Astrocyte of the cerebellum (primary cell): ENCODE data around the gene GZF1.
A peak's percentile ranks its signal among the peaks of the same experiment; 100 is the strongest.

ENCODE experiments used
- DNase-seq: peaks from one replicate; pipeline ENCODE4 v3.0.0-alpha.2; 2011; ENCODE audit warnings: low read depth
- H3K4me3 ChIP-seq: 2 replicates; pipeline ENCODE4 v1.5.1; 2011; ENCODE audit warnings: mild to moderate bottlenecking, low read depth, low read length, moderate library complexity
- in situ Hi-C: cut with HindIII; loops from 2 replicates; pipeline ENCODE4 v1.10.0; 2017; ENCODE audit warnings: low sequenced_read_pairs
- TF ChIP-seq, protein P1 (sequence below): IDR thresholded peaks from 2 replicates; pipeline ENCODE4 v1.5.1; 2012; ENCODE audit warnings: low read length, low read depth, moderate library complexity, mild to moderate bottlenecking; ENCODE audit errors: missing control alignments

GZF1 gene

DNA sequence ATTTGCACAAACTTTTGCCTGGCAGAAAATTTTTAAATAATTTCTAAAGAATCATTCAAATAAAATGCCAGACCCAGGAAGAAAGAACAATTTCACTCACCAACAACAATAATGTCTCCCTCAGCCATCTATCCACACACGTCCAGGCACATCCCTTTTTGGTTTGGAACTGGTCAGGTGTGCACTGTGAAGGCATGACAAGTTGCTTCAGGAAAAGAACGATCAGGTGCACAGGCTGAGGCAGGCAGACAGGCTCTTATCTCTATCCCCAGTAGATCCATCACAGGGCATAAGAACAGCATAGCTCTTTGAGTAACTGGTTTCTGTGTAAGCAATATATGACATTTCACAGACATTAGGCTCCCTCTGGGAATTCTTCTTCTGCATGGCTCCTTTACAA is 29.5 kb upstream of the GZF1 start:
- no peak for DNase-seq
- TF ChIP-seq, protein P1, sequence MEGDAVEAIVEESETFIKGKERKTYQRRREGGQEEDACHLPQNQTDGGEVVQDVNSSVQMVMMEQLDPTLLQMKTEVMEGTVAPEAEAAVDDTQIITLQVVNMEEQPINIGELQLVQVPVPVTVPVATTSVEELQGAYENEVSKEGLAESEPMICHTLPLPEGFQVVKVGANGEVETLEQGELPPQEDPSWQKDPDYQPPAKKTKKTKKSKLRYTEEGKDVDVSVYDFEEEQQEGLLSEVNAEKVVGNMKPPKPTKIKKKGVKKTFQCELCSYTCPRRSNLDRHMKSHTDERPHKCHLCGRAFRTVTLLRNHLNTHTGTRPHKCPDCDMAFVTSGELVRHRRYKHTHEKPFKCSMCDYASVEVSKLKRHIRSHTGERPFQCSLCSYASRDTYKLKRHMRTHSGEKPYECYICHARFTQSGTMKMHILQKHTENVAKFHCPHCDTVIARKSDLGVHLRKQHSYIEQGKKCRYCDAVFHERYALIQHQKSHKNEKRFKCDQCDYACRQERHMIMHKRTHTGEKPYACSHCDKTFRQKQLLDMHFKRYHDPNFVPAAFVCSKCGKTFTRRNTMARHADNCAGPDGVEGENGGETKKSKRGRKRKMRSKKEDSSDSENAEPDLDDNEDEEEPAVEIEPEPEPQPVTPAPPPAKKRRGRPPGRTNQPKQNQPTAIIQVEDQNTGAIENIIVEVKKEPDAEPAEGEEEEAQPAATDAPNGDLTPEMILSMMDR: no peak
- H3K4me3 ChIP-seq: no peak overlapping the region
- in situ Hi-C loops: no loop called here

DNA sequence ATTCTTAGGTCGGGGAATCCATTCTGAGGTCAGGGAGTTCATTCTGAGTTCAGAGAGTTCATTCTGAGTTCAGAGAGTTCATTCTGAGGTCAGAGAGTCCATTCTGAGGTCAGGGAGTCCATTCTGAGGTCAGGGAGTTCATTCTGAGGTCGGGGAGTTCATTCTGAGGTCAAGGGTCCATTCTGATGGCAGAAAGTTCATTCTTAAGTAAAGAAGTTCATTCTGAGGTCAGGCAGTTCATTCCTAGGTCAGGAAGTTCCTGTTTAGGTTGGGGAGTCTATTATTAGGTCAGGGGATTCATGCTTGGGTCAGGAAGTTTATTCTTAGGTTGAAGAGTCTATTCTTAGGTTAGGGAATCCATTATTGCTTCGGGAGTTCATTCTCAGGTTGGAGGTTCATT is 27.9 kb upstream of the GZF1 start:
- no peak for DNase-seq
- in situ Hi-C loops: no loop called here
- TF ChIP-seq, protein P1: no peak
- H3K4me3 ChIP-seq: no peak overlapping the region

DNA sequence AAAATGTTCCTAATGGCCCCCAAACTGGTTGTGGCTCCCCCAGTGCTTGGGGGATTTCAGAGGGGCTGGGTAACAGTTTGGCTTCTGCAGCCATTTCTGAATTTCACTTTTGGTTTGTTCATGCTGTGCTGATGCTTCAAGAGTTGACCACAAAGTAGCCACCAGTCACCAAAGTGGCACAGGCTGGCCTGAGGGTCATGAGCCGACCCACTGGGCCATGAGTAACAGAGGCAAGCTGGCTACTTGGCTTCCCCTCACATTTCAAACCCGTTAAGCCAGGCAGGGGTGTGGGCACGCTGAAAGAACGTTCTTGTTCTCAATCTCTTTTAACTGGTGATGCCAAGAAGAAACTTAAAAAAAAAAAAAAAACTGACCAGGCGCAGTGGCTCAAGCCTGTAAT is 26.5 kb upstream of the GZF1 start:
- H3K4me3 ChIP-seq: no peak overlapping the region
- DNase-seq: no peak
- in situ Hi-C loops: no loop called here
- TF ChIP-seq, protein P1: no peak

DNA sequence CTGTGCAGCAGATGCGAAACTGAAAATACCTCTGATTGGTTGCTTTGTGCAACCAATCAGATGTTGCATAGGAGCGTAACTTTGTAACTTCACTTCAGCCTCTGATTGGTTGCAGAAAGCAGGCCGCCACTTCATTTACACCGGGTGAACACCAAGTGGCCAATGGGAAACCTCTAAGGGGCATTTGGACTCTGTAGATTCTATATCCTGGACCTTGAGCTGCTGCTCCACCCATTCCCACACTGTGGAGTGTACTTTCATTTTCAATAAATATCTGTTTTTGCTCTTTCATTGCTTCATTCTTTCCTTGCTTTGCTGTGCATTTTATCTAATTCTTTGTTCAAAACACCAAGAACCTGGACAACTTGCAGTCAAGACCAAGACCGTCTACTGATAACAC is 25.5 kb upstream of the GZF1 start:
- no peak for DNase-seq
- H3K4me3 ChIP-seq: no peak overlapping the region
- in situ Hi-C loops: no loop called here
- TF ChIP-seq, protein P1: no peak

DNA sequence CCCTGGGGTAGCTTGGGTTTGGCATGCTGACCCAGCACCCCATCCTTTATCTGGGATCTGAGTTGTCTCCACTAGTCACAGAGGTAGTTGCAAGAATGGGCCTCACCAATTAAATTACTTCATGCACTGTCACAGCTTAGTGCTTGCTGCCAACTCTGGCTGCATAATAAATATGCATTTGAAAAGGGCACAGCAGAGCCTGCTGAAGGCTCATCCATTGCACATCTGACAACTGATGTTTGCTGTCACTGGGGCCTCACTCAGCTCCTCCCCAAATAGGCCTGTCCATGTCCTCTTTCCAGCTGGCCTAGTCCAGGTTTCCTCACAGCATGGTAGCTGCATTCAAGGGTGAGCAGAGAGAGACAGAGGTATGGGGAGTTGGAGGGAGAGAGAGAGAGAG is 24.7 kb upstream of the GZF1 start:
- in situ Hi-C loops: no loop called here
- TF ChIP-seq, protein P1: no peak
- no peak overlapping the region for H3K4me3 ChIP-seq
- no peak for DNase-seq

DNA sequence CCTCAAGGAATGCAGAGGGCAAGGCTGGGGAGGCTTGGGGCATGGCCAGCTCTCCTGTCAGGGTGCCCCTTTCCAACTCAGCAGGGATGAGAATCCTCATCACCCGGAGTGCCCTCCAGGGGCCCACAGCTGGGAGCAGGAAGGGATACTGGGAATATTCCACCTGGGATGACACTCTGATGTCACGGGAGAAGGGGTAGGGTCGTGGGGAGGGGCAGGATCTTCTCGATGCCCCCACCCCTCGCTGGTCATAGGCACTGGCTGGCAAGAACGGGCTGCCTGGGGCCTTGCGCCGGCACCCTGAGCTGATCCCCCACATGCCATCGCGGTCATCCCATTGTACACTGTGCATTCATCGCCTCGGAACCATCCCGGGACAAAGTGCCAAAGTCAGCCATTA is 22.0 kb upstream of the GZF1 start:
- DNase-seq: no peak
- H3K4me3 ChIP-seq: no peak overlapping the region
- in situ Hi-C loops: loop anchor here (5.0 kb wide), 1 partner anchor 648 kb away; no protein-coding TSS in a partner anchor
- TF ChIP-seq, protein P1: no peak

DNA sequence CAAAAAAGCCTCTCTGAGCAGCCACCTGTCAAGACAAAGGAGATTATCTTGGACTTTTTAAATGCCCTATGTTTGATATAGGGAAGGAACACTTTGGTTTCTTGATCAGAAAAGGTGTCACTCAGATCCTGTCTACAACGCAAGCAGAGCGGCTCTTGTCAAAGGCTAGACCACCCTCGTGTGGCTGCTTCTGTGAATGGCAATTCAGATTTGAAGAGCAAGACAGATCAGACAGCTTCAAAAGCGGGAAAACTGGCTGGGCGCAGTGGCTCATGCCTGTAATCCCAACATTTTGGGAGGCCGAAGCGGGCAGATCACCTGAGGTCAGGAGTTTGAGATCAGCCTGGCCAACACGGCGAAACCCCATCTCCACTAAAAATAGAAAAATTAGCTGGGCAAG is 21.5 kb upstream of the GZF1 start:
- H3K4me3 ChIP-seq: no peak overlapping the region
- TF ChIP-seq, protein P1: peak; percentile 67
- DNase-seq: peak; percentile 53
- in situ Hi-C loops: loop anchor here (5.0 kb wide), 1 partner anchor 648 kb away; no protein-coding TSS in a partner anchor
